Lung microvascular endothelial cell (primary cell): ENCODE results near the gene DNAH8. TPM values are rescaled to one million over a fixed set of nuclear protein-coding genes. Genes with fewer than 3 reads are reported as not detected.
A peak's percentile ranks its signal among the peaks of the same experiment; 100 is the strongest.

Experiments
- DNase-seq, 2 donors: peaks; one replicate each; pipeline versions ENCODE4 v3.0.0 to v3.0.0-alpha.2; 2010; ENCODE audit warnings: low read depth in 2 of 2
- total RNA-seq: library from RNA; depleted of rRNA; stranded (reverse); fragments of >200 nt; gene quantifications from 2 replicates; pipeline ENCODE4 v1.2.1, GENCODE V29; 2014

Gene DNAH8
- total RNA-seq, 1 donor from 2014 or later = not detected

DNA sequence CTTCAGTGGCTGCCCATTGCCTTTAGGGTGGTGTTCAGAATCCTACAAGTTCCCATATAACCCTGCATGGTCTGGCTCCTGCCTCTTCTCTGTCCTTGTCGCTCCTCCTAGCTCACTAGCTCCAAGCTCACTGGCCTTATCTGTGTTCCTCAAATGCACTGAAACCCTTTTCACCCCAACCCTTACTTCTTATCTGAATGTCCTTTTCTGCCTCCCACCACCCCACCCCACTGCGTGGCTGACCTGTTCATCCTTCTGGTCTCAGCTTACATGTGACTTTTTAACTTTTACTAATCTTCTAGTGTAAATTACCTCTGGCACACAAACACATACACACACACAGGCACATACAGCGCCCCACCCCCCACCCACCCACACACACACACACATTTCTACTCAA, 292.5 kb downstream of the DNAH8 start:
- DNase-seq = no peak

DNA sequence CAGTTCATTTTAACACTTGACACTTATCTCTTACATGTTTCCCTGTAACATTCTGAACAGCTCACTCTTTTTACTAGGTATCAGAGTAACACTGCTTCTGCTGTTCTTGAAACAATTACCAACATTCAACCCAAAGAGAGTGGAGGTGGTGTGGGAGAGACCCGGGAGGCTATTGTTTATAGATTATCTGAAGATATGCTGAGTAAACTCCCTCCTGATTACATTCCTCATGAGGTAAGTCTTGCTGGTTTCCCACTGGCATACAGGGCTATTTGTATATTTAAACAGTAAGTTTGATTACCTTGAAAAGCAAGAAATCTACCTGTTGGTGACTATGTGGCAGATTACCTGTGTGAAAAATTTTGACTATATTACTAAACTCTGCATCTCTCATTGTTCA, 293.6 kb downstream of the DNAH8 start:
- DNase-seq = no peak

DNA sequence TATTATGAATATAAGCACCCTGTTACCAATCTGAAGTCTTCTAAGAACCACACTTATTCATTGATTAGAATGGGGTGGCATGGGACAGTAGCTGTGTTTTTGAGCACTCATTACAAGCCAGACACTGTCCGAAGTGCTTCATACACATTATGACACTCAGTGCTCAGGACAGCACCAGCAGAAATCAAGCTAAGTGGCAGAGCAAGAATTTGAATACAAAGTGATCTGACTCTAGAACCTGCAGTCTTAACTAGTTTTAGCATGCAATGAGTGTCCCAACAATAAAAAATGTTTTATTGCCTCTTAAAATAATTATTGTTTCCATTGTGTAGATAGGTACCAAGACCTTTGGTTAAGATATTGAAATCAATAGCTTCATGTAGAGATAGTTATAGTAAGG, 294.4 kb downstream of the DNAH8 start:
- no peak for DNase-seq

DNA sequence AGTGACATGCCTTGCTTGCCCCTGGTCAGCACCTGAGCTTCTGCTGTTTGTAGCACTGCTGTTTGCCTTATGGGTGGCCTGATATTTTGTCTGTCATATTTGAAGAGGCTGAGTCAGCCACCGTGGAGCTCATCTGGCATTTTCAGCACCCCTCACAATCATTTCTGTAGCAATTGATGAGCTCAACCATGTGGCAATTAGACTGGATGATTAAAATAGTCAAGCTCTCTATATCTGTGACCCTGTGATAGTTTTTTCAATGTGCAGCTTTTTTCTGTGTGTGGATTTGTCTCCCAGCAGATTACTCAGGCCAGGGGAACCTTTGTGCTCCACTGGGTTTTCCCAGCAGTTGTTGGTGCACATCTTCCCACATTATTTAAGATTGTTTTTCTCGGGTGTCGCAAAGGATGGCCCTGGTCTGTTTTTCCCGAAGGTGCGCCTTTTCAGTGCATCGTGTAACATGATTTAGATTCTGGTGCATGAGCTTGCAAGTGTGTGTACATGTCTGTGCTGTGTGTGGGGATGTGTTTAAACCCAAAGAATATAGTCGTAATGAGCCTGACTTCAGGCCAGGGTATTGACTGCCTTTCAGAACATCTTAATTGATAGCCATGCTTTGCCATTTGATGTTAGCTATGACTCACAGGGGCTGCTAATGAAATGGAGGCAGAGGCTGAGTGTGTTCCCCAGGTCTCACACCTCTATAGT, 301.9 kb downstream of the DNAH8 start:
- DNase-seq = no peak

DNA sequence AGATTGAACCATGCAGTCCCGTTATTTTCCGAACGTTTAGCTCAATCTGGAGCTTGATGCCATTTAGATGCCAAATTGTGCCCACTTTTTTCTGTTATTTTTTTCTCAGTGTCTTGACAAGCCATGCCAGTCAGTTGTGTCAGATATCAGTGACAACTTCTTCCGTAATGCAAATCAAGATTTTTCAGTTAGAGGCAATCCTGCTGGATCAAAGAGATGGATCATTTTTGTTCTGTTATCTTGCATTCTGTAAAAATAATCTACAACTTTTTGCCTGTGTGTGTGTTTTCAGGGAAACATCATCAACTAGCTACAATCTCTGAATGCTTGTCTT, 302.4 kb downstream of the DNAH8 start:
- DNase-seq = no peak

DNA sequence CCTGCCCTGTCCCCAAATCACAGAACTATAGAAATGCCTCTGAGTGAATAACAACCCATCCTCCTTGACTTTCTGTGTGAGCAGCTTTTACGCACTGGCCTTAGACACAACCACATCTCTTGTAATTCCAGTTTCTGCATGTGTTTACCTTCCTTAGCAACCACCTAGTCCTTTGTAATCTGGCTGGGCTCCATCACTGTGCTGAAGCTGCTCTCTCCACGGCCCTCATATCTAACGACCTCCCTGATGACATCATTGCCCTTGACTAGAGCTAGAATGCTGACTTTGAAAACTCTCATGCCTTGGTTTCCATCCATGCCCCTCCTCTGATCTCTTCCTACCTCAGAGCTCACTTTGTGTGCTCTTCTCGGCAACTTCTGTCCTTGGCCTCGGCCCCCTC, 303.0 kb downstream of the DNAH8 start:
- no peak for DNase-seq

DNA sequence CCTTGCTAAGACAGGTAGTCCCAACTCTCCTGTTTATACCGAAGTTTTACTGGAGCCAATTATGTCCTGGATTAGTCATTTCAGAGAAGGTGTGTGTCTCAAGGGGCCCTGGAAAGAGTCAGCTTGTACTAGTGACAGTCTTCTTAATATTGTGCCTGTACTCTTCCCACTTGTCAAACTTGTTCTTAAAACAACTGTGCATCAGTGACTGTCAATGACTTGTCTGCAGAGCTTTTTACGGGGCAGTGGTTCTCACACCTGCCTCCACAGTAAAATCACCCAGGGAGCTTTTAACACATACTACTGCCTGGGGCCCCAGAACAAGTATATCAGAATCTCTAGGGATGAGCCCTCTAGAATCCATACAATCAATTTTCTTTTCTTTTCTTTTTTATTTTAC, 305.0 kb downstream of the DNAH8 start:
- no peak for DNase-seq

DNA sequence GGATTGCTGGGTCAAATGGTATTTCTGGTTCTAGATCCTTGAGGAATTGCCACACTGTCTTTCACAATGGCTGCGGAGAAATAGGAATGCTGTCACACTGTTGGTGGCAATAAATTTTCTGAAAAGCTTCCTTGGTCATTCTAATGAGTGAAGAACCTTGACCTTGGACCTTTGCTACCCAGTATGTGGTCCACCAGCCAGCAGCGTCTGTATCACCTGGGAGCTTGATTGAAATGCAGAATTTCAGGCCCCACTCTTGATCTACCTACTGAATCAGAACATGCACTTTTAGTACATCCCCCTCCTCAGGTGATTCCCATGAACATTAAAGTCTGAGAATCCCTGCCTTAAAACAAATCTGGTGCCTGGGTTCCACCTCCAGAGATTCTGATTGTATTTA, 305.9 kb downstream of the DNAH8 start:
- no peak for DNase-seq

DNA sequence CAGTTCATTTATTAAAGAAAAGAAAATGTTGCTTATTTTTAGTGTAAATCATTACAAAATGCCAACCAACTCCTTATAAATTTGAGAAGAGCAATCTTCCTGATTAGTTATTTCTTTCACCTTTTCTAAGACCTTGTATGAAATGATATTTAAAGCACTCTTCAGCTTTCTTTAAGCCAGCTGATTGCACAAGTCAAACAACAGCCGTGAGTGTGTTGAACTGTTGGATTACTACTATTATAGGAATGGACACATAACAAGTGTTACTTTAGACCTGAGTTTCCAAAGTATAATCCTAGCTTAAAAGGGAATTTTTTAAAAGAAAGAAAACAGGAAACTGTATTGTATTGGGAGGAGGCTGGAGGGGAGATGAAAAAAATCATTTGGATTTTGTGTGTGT, 306.7 kb downstream of the DNAH8 start:
- DNase-seq = no peak

DNA sequence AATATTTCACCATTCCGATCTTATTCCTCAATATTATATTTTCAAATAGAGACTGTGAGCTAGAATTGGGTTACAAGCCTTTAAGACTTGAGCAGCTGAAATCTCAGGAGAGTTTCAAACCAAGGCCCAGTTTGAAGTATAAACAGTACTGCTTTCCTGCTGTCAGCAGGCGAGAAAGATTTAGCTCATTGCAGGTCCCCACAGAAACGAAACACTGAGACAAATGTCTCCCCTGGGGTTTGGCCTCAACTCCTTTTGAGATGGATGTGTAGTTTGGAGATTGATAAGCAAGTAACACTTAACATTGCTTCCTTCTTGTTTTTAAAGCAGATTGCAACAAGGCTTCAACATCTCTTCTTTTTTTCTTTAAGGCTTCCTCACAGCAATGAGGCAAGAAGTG, 311.1 kb downstream of the DNAH8 start:
- DNase-seq = no peak

DNA sequence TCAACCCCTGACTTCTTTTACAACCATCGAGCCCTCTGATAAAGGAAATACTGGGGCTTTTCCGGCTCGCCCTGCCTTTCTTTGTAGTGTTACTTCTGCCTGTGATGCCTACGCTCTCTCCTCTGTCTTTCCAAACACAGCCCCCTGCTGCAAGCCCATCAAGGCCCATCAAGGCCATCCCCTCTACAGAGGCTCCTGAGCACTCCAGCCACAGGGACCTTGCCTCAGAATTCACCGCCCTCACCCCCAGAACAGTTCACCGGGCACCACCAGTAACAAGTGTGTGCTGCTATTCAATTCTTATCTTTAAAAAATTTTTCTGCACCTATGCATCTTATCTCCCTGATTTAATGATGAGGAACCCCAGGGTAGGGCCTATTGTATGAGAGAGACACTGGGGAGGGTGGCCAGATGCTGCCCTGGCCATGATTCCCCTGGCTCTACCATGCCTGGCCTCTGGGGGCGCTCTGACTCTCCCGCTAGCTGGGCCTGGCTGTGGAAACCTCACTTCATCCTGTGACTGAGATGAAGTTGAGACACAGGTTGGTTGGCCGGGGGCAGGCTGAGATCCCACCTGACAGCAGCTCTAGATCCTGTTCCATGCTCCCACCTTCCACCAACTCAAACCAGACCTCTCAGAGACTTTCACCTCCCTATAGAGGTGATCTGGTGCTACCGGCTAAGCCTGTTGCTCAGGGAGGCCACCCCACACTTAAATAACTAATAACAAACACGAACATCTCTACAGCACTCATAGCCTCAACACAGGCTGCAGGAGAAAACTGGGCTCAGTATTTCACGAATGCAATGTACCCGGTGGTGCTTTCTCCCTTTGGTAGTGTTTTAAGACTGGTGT, 314.3 kb downstream of the DNAH8 start:
- peak; percentile 24 to 30 for DNase-seq

DNA sequence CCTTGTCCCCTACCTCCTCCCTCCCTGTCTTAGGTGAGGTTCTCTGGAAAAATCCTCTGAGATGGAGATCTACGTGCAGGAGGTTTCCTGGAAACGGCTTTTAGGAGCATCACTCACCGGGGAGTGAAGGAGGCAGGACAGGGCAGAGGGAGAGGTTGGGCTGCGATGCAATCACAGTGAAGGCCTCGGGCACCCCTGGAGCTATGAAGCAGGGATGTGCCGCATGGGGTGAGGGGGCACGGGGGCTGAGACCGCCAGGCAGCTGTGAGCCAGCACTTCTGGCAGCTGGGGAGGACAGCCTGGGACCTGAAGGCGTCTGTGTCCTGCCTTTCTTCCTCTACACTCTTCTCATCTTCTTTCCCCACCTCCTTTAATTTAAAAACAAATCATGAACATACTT, 320.6 kb downstream of the DNAH8 start:
- no peak for DNase-seq

DNA sequence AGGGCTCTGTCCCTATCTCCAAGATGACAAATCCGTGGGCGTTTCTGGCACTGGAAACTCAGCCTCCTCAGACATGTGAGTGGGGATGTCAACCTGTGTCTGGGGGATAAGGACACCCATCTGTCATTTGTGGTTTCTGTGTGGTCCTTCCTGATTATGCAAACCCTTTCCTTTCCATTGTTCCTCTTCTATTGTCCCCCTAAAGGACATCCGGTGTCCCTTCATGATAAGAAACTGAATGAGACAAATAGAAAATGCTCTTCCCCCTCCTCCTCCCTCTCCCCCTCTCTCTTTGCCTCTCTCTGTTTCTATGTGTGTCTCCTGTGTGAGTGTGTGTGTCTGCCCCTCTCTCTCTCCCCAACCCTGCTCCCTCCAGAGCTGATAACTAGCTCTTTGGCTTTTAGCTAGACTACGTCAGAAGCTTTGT, 322.0 kb downstream of the DNAH8 start:
- peak in 1 of 2 donors; percentile 7 for DNase-seq

DNA sequence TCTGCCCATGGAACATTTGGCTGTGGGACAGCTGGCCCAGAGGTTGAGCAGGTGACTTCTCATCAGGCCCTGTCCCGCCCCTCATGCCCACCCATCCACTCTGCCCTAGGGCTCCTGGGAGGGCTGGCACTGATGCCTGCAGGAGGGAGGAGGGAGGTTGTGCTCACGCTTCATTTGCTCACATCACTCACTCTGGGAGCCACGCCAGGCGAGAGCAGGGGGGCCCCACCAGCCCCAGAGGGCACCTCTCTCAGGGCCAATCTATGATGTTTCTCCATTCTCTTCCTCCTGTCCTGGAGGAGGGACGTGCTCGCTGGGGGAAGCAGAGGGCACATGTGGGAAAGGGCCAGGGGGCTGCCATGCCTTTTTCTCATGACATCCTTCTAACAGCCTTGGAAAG, 322.6 kb downstream of the DNAH8 start:
- DNase-seq = no peak

DNA sequence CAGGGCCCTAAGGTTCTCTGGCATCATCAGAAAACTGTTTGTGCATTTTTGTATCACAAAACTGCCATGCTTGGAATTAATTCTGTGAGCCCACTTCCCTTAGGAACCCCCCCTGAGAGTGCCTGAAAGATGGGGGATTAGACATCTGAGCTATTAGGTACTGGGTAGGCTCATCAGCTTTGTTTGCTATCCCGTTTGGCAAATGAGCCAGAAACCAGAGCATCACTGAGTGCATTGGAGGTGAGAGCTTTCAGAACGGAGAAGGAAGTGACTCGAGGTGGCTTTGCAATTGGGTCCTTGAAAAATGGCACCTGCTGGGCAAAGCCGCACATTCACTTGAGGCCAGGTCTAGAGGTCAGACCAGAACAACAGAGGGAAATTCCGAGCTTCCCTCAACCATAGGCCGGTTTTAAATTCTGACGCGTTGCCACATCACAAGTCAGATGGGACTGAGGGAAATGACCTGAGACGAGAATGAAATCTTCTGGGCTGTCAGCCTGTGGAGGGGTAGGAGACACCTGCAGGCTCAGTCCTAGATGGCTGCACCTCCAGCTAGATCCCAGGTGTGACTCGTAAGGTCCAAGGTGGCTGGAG, 325.1 kb downstream of the DNAH8 start:
- no peak for DNase-seq

DNA sequence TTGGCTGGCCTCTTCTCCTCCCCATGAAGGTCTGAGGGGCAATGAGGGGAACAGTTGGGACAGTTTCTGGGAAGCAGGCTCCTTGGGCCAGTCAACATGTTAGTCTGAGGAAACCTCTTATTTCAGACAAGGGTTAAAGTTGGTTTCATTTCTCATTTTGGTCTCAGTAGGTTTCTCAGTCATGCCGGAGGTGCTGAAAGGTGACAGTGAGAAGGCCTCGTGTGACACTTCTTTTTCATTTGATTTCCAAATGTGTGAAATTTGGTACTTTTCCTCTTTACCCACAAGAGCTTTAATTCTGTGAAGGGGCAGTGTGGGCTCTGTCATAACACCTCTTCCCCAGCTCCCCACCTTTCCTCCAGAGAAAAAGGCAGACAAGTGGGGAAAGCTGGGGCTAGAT, 326.0 kb downstream of the DNAH8 start:
- no peak for DNase-seq

DNA sequence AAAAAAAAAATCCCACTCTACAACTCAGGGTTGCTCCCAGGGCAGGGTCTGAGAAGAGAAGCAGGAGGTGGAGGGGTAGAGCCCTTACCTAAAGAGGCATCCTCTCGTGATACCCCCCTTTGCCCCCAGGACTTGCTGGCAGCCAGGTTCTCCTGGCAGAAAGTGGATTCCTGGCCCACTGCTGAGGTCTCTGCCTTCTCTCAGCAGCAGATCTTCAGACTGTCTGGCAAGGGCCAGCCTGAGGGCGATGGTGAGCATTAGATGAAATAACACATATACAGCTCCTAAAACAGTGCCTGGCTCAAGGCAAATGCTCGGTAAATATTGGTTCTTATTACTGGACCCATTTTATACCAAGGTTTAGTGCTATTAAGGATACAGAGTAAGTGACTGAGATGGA, 328.7 kb downstream of the DNAH8 start:
- DNase-seq = no peak

DNA sequence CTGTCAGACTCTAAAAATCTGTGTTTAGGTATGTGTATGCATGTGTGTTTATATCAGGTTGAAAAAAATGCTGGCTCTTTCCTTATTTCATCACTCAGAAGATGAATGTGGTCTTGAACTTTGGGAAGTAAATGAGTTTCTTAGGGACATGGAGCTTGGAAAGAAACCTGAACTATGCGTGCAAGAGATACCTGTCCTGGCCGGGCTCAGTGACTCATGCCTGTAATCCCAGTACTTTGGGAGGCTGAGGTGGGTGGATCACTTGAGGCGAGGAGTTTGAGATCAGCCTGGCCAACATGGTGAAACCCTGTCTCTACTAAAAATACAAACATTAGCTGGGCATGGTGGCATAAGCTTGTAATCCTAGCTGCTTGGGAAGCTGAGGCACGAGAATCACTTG, 329.1 kb downstream of the DNAH8 start:
- no peak for DNase-seq

DNA sequence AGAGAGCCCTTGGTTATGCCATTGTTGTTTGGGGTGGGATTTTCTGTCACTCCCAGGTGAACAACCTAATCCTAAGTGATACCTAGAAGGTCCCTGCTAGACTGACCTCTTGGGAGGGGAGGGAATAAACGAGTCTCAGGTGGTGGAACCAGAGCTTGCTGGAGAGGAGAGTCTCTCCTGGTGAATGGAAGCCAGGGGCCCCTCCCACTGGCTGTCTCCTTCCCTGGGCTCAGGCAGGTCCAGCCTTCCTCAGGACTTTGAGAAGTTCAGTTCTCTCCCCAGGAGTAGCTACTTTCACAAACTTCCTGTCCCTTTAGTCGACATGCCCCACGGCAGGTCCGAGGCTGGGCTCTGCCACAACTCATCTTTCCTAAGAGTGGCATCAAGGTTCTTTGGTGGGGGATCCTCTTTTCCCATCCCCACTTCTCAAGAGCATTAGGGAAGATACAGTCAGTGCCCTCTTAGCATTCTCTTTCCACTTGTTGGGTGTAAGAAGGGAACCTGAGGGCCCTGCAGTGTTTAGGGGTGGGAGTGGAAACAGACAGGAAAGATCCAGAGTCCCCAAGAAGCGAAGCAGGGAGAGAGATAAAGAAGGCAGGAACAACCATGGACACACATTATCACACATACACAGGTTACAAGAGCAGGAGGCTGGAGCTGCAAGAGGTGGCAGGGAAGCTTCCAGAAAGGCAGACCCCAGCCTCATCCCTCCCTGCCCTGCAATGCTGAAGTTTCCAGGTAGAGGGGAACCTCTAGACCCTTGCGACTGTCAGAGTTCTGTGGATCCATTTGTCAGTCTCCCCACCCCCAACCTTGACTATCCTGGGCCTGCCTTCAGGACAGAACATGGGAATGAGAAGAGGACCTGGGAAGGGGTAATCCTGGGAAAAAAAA, 332.6 kb downstream of the DNAH8 start:
- no peak for DNase-seq

DNA sequence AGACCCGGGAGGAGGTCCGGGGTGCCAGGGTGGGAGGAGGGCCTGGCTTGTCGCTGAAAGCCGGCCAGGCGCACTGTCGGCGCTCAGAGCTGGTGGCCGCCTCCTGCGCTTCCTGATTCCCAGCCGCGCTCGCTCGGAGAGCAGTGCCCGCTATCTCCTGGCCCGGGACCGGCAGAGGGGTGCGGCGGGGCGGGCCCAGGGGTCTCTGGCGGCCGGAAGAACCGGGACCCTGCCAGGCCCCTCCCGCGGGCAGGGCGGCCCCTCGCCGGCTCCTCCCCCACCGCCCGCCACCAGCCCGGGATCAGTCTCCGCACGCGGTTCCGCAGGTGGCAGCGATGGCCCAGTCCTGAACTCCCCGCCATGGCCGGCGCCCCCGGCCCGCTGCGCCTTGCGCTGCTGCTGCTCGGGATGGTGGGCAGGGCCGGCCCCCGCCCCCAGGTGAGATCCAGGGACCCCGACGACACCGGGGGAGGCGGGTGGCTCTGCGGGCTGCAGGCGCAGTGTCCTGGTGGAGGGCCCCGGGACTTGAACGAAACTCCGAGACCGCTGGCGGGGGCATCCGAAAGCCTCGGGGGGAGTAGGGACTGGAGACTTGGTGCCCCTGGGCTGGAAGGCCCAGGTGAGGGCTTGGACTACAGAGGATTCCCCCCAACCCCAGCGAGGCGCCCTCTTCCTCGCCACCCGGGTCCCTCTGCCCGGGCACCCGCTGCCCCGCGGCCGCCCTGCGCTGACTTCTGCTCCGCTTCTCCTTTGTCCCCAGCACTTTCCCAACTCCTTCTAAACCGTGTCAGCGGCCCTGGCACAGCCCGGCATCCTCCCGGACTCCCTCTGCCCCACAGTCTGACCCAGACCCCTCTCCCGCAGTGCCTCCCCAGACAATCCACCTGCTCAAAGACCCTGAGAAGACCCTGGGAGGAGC, 333.6 kb downstream of the DNAH8 start, which contains the start of gene GLP1R:
GLP1R (plus strand) TSS at position 301 of the 919 bp plus-strand sequence; CDS start at position 361, 60 bp downstream.
- no peak for DNase-seq
